Measurements from ENCODE around the gene THY1.
"Not testable (repeated sequence)": the region's sequence is repeated elsewhere in the genome, so short reads cannot be mapped to it uniquely, and the experiment has no call there.

THY1 gene

DNA sequence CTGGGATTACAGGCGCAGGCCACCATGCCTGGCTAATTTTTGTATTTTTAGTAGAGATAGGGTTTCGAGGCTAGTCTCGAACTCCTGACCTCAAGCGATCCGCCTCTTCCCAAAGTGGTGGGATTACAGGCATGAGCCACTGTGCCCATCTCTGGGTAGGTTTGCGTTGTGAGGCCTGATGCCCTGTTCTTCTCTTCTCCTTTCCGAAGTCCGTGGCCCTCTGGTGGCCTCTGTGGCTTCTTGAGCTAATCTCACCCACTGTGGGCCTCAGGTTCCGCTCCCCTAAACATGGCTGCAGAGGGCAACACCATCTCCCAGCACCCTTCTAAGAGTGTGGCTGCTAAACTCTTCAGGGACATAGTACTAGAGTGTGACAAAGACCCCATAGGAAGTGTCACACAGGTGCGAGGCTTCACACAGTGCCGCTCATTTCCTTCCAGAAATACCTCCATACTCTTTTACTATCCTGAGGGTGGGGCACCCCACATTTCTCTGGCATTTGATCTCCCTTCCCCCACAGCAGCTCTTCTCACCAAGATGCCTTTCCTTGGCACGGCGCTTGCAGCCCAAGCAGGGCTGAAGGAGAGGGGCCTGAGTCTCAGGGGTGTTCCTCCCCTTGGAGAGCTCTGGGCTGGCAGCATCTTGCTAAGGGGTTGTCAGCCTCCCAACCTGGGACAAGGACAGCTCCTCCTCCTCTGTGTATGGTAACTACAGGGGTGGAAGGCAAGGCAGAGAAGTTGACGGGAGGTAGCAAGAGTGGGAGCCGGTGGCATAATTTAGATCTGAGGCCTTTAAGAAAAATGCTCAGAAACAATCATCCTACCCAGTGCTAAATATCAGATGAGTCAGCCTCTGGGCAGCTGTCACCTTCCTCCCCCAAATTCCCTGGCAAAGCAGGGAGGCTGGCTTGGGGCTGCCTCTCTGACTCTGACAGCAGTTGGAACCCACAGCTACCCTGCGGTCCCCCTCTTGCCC, 6.1 kb downstream of the THY1 start:
- no peak for DNase-seq

DNA sequence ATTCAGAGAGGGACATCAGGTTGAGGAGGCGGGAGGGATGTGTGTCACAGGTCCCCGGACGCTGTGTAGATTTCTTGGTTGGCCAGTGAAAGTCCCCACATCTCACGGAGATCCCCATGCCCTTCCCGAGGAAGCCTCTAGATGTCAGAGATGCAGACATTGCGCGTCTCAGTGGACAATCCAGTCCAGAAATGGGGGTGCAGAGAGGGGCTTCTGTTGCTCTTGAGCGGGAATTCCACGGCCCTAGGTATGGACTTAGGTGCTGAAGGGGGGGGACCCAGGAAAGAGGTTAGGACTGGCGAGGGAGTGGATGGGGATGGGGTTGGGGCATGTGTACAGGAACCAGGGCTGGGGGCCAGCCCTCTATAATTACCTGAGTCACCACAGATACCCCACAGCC, 7.0 kb downstream of the THY1 start:
- no peak for DNase-seq

DNA sequence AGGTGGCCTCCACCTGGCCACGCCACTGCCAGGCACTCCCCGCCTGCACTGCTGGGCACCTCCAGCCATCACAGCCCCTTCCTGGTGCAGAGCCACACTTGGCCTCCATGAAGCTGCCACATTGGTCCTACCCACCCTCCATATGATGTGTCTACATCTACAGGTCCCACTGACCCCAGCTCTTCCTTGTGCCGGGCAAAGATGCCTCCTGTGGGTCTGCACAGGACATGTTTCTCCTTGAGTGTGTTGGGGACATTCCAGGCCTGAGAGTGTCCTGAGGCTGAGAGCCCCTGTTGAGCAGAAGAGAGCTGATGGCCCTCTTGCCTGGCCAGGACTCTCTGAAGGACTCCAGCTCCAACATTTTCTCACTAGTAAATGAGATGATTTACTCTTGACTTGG, 7.5 kb downstream of the THY1 start:
- DNase-seq = no peak

DNA sequence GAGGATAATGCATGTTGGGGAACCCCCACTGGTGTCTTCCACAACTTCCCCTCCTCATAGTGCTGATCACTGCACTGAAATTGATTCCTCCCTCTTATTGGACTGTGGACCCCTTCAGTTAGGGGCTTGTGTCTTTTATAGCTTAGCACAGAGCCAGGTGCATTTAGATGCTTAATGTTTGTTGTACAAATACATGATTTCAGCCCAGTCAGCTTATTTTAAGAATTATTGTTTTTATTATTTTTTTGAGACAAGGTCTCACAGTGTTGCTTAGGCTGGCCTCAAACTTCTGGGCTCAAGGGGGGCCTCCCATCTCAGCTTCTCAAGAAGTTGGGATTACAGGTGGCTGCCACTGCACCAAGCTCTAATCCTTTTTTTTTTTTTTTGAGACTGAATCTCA, 8.2 kb downstream of the THY1 start:
- no peak for DNase-seq

DNA sequence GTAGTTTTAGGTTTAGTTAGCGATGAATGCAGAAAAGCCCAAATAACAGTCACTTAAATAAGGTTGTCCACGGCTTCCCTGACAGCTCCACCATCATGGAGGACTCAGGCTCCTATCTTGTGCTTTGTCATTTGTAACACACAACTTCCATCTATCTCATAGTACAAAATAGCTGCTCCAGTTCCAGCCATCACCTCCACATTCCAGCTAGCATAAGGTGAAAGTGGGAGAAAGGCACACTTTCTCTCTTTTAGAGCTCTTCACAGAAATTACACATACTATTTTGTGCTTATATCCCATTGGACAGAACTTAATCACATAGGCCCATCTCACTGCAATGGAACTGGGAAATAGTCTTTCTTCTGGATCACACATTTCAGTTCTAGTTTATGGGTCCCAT, 8.7 kb downstream of the THY1 start:
- no peak for DNase-seq

DNA sequence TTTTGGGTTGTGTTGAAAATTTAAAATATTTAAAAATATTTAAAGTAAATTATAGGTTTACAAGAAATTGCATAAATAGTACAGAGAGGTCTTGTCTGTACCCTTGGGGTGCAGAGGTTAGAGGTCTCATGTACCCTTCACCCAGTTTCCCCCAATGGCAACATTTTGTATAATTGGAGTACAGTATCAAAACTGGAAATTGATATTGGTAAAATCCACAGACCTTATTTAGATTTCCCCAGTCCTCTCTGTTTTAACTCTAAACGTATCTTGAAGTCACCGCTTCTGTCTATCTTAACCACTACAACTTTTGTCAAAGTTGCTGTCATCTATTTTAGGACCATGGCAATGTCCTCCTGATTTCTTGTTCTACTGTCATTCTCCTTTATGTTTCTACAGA, 10.9 kb downstream of the THY1 start:
- DNase-seq = no peak

DNA sequence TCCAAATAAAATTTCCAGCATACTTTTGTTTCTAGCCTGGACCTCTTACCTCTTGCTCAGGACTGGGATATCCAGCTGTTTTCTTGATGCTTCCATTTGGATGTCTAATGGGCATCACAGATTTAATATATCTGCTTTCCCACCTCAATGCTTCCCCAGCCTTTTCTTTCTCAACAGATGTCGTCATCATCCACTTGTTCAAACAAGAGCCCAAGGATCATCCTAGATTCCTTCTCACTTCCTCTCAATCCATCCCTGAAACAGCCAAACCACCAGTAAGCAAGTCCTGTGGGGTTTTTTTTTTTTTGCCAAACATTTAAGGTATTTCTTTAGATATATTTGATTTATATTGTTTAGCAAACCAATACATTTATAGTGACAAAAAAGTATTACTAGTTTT, 12.5 kb downstream of the THY1 start:
- DNase-seq = no peak

DNA sequence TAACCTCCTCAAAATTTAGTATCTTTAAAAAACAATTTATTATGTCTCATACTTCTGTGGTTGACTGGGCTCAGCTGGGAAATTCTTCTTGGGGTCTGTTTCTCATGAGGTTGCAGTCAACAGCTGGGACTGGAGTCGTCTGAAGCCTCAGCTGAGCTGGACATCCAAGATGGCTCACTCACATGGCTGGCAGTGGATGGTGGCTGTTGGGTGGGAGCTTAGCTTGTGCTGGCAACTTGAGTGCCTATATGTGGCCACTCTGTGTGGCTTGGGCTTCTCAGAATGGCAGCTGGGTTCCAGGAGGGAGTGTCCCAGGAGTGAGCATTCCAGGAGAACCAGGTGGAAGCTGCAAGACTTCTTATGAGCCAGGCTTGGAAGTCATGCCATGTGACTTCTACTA, 13.2 kb downstream of the THY1 start:
- DNase-seq = no peak

DNA sequence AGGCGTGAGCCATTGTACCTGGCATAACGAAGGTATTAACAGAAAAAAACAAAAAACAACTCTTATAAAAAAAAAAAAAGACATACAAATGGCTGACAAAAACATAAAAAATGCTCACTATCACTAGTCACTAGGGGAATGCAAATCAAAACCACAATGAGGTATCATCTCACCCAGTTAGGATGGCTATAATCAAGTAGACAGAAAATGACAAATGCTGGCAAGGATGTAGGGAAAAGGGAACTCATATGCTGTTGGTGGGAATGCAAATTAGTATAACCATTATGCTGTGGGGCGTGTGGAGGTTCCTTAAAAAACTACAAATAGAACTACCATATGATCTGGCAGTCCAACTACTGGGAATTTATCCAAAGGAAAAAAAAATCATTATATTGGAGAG, 17.0 kb downstream of the THY1 start:
- no peak for DNase-seq

DNA sequence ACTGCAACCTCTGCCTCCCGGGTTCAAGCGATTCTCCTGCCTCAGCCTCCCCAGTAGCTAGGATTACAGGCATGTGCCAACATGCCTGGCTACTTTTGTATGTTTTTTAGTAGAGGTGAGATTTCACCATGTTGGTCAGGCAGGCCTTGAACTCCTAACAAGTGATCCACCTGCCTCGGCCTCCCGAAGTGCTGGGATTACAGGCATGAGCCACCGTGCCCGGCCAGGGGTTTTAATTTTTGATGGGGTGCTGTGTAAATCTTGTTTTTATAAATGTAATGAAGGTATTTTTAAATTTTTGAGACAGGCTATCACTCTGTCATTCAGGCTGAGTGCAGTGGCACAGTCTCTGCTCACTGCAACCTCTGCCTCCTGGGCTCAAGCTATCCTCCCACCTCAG, 17.5 kb downstream of the THY1 start:
- not testable (repeated sequence) for DNase-seq

DNA sequence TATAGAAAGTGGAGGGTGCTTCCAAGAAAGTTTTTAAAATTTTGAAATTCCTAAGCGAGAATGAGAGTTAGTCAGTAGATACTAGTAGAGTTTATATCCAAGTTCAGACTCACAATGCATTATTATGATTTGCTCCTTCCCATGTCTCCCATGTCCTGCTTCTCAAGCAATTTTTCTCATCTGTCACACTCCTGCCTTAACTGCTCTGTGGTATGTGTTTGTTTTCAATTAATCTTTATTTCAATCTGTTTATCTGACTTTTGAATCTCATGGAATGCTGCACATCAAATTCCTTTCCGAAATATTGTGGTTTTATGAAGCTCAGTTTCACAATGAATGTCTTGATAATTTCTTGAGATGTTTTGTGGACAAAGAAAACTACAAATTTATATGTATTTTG, 18.1 kb downstream of the THY1 start:
- no peak for DNase-seq

DNA sequence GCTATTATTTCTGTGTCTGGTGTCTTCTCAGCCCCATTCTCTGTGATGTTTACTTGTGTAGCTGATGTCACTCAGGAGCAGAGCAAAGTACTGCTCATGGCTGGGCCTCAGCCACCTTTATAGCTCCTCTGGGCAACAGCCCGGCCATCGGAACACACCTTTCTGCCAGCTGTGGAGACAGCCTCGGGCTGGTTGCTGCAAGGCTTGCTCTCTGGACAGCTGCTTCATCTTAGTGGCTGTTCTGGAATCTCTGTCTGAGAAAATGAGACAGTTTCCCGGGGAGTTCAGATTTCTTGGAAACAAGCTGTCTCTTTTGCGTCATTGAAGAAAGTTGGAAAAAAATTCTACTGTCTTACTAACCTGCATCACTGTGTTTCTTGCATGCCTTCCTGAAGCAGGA, 20.0 kb downstream of the THY1 start:
- DNase-seq = no peak

DNA sequence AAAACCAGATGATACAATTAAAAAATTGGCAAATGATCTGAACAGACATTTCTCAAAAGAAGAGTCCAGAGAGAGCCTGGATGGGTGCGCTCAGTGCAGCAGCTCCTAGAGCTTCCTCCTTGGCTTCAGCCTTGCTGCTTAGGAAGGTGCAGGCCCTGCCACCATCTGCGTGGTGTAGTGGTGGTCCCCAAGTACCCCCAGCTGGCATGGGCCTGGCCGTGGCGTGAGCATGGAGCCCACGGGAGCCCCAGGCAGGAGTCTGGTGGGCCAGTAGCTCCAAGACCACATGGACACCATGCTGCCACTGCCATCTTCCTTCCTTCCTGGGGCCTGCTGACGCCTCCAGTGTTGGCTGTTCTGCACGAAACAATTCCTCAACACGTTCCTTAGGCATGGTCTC, 20.5 kb downstream of the THY1 start:
- DNase-seq = no peak

DNA sequence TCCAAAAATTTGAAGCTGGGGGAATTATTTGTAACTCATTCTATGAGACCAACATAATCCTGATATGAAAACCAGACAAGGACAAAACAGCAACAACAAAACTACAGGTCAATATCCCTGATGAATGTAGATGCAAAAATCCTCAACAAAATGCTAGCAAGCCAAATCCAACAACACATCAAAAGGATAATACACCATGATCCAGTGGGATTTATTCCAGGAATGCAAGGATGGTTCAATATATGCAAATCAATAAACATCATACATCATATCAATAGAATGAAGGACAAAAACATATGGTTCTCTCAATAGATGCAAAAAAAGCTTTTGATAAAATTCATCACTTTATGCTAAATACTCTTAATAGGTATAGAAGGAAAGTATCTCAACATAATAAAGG, 22.1 kb downstream of the THY1 start:
- no peak for DNase-seq

DNA sequence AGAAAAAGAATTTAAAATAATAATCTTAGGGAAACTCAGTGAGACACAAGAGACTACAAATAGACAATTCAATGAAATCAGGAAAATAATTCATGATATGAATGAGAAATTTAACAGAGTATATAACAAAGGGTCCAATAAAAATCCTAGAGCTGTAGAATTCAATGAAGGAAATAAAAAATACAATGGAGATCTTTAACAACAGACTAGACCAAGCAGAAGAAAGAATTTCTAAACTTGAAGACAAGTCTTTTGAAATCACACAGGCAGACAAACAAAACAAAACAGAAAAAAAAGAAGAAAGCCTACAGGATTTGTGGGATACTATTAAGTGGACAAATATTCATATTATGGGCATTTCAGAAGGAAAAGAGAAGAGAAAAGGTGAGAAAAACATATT, 25.2 kb downstream of the THY1 start:
- DNase-seq = no peak

DNA sequence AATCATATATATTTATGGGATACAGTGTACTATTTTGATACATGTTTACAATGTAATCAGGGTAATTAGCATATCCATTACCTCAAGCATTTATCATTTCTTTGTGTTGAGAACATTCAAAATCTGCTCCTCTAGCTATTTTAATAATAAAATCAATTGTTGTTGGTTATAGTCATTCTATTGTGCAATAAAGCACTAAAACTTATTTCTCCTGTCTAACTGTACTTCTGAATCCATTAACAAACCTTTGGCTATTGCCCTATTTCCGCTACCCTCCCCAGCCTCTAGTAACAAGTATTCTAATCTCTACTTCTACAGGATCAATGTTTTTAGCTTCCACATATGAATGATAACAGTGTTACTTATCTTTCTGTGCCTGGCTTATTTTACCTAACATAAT, 26.1 kb downstream of the THY1 start:
- DNase-seq = no peak

DNA sequence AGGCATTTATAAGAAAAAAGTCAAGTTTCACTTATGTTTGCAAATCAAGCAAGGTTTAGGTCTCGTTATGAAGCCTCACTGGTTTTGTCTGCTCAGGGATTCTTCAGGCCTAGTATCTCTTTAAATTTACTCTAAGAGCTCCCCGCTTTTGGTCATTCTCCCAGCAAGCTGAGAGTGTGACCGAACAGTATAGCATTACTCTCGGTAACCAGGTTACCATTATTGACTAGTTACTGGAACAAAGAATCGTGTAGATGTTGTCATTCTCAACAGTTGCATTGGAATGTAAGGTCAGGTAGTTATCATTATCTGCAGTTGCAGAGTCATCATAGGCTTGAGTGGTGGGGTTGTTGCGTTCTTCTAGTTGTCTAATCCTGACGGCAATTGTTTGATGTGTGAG, 31.7 kb downstream of the THY1 start:
- DNase-seq = no peak

DNA sequence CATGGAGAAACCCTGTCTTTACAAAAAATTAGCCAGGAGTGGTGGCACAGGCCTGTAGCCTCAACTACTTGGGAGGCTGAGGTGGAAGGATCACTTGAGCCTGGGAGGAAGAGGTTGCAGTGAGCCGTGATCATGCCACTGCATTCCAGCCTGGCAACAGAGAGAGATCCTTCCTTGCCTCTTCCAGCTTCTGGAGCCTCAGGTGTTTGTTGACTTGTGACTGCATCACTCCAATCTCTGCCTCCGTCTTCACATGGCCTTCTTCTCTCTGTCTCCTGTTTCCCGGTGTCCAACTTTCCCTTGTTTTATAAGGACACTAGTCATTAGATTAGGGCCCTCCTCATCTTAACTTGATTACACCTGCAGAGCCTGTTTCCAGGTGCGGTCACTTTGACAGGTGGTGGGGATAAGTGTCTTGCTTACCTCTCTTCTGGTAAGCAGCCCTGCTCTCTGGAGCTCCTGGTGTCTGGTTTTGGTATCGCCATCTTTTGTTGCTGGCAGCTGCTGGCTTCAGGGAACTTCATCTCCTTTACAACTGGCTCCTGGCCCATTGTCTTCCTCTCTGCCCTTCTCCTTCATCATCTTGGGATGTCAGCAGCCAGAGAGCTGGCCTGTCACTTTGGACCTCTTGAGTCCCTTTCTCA, 33.2 kb downstream of the THY1 start:
- DNase-seq = no peak

DNA sequence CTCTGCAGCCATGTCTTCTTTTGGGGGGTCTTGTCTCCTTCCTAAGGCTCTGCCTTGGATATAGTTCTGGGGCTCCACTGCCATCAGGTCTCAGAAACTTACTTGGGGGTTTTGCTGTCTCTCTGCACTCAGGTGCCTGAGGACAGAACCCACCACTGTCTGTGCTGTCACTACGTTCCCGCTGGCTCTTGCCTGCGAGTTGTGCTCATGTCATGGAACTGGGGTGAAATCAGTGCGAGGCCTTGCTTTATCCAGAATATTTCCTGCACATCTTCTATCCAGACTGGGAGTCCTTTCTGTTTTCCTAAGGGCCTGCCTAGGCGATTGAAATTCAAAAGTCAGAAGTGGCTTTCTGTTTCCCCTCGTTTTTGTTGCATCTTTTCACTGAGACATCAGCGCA, 34.9 kb downstream of the THY1 start:
- DNase-seq = no peak

DNA sequence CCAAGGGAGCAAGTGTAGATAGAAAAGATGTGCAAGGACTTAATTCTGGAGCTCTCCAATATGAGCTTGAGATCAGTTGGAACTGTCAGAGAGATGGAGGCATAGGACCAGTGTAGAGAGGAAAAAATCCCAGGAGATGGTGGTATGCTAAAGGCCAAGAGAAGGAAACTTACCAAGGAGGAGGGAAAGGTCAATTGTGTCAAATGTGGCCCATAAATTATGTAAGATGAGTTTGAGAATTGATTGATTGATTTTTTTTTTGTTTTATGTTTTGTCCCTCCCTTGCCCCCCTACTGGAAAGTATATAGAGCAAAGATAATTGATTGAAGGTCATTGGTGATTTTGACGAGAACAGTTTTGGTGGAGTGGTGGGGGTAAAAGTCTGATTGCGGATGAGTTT, 38.6 kb downstream of the THY1 start:
- DNase-seq = no peak

DNA sequence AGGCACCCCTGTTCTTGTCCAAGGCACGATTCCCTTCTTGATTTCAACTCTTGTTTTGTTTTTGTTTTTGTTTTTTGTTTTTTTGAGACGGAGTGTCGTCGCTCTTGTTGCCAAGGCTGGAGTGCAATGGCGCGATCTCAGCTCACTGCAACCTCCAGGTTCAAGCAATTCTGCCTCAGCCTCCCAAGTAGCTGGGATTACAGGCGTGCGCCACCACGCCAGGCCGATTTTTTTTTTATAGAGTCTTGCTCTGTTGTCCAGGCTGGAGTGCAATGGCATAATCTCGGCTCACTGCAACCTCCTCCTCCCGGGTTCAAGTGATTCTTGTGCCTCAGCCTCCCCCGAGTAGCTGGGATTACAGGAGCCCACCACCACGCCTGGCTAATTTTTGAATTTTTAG, 40.5 kb downstream of the THY1 start:
- DNase-seq = not testable (repeated sequence)

DNA sequence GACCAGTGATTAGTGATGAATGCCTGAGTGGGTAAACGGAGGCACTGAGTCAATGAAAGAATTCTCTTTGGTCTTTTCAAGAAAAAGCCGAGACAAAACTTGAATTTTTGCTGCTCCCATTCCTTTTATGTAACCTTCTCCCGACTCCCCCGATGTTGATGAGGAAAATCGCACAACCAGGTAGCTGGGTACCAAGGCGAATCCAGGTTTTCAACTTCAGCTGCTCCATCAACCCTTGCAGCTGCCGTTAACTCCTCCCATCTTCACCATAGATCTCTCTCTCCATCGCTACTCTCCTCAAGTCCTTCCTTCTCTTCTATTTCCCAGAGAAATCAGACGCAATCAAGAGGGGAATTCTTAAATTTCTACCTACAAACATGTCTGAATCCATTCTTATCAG, 40.9 kb downstream of the THY1 start:
- no peak for DNase-seq

DNA sequence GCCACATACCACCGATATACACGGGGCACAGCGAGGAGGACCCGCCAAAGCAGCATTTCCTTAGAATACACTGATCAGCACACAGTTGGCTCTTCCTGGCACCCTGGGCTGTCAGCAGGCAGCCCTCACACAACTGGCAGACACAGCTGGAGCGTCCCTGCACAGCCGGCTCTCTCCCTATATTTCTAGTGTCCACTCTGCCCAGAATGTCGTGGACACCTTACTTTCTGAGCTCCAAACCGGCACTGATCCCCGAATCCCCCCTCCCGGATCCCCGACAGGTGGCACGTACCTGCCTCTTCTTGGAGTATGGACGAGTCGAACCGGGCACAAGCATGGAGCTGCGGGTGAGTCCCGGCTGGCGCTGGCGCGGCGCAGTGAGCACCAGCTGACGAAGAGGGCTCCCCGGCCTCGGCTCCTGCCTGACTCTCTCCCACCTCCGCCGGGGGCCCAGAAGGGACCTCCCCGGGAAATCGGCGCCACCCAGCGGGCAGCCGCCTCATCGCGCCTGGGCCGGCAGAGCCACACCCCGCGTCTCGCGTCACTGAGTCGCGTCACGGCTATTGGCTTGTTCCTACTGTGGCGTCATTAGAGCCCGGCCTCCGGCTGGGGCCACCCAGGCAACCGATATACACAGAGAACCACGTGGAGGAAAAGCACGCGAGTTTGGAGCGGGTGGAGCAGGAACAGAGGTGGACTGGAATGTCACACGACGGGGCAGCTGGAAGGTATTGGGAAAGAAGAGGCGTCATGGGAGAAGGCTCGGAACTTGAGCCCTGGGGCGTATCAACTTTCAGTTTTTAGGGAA, 41.6 kb downstream of the THY1 start, which contains the start of gene USP2:
USP2 (minus strand) TSS at position 510 of the 808 bp plus-strand sequence. CDS start 8,210 bp downstream, outside the sequence.
- peak; percentile 97 for DNase-seq

DNA sequence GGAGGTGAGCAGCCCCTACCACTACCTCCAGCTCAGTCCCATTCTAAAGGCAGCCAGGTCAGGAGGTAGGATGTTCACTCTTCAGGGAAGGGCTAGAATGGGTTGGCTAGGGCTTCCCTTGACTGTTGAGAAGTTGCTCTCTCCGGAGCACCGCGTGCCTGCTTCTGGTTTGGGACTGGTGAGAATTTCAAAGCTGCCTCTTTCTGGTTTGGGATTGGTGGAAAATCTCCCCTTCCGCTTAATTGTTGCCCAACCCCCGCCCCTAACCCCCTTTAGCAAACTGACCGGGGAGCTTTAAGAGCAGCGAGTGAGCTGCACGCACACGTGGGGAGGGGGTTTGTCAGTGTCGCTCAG, 42.2 kb downstream of the THY1 start:
- DNase-seq = no peak

Measured in KG1 (cell line).